GM10248 (cell line): ENCODE data around the gene SNTG2.

Source experiments
- CTCF ChIA-PET: fragments of 300-600 bp; sonication (Branson Sonifier 250); formaldehyde crosslinking; extraction: SDS; loops from one replicate; lab custom pipeline; 2021; ENCODE audit warnings: antibody characterized with exemption; lab: Yijun Ruan, JAX
- POLR2A ChIA-PET: fragments of 350-650 bp; sonication (Branson Sonifier 250); formaldehyde crosslinking; extraction: SDS; loops from one replicate; lab custom pipeline; 2020; ENCODE audit warnings: antibody characterized with exemption; lab: Yijun Ruan, JAX
- DNase-seq: peaks from one replicate; pipeline ENCODE4 v3.0.0; 2012; ENCODE audit errors: extremely low spot score
- CTCF ChIP-seq: IDR thresholded peaks from 2 replicates; pipeline ENCODE4 v1.5.1; 2012; ENCODE audit warnings: mild to moderate bottlenecking, low read depth; ENCODE audit errors: extremely low read depth, missing control alignments, control extremely low read depth

The SNTG2 gene

GRCh38 chr2:942775-943460 is 7.7 kb upstream of the SNTG2 start:
- ChIA-PET CTCF (no interaction called here), POLR2A (no interaction called here)
- TF ChIP-seq CTCF: no peak
- no peak for DNase-seq

GRCh38 chr2:943461-943797 is 7.2 kb upstream of the SNTG2 start:
- CTCF ChIA-PET: no interaction called here
- POLR2A ChIA-PET: no interaction called here
- no peak for DNase-seq
- no peak for TF ChIP-seq CTCF

- no peak for TF ChIP-seq CTCF
- ChIA-PET CTCF (no interaction called here), POLR2A (no interaction called here)
- no peak for DNase-seq
These were observed 6.8 kb upstream of the SNTG2 start for GRCh38 chr2:943821-944220.

GRCh38 chr2:944693-945092 is 6.0 kb upstream of the SNTG2 start:
- ChIA-PET CTCF (no interaction called here), POLR2A (no interaction called here)
- TF ChIP-seq CTCF: no peak
- no peak for DNase-seq

GRCh38 chr2:945104-945503 is 5.5 kb upstream of the SNTG2 start:
- no peak for TF ChIP-seq CTCF
- POLR2A ChIA-PET: no interaction called here
- no peak for DNase-seq
- CTCF ChIA-PET: no interaction called here

- no peak for DNase-seq
- ChIA-PET CTCF (no interaction called here), POLR2A (no interaction called here)
- no peak for TF ChIP-seq CTCF
These were observed 4.3 kb upstream of the SNTG2 start for GRCh38 chr2:946073-946948.
